ENCODE data around the gene CDS2. TPM values are rescaled to one million over a fixed set of nuclear protein-coding genes. Genes with fewer than 3 reads are reported as not detected.
A peak's percentile ranks its signal among the peaks of the same experiment; 100 is the strongest.

Gene CDS2
- total RNA-seq, 1 donor from 2014 or later: 23.4 TPM

DNA sequence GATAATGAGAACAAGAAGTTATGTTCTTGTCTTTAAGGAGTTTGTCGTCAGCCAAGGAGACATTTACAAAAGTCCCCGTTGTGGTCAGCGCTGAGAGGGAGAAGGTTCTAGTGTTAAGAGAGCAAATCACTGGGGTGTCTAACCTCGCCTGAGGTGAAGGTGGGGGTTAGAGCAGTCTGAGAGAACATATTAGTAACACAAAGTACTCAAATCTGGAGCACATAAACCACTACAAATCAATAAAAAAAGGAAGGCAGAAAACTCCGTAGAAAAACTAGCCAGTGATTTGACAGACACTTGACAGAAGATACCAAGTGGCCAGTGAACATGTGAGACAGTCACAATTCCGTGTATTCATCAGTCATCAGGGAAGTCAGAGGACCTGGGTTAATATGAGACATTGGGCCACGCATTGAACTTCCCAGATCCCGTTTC lies 45.4 kb downstream of the CDS2 start:
- peaks cover 6% of the 10 kb centered on the region for H3K36me3 ChIP-seq (ENCODE audit: control insufficient read depth, insufficient read depth, low read length)
- no peak for DNase-seq (ENCODE audit: low read depth)
- FAIRE-seq: no peak

GRCh38 chr20:5172903-5173463 lies 46.2 kb downstream of the CDS2 start:
- DNase-seq (ENCODE audit: low read depth) (no peak), FAIRE-seq (peak; percentile 55)
- H3K36me3 ChIP-seq (ENCODE audit: control insufficient read depth, insufficient read depth, low read length): peaks cover 6% of the 10 kb centered on the region
- H3K4me3 ChIP-seq (ENCODE audit: low read depth, low read length): no peak overlapping the region
- no peaks in the 10 kb centered on the region for H3K27me3 ChIP-seq (ENCODE audit: control insufficient read depth, insufficient read depth, low read length)
- TF ChIP-seq, protein P1, sequence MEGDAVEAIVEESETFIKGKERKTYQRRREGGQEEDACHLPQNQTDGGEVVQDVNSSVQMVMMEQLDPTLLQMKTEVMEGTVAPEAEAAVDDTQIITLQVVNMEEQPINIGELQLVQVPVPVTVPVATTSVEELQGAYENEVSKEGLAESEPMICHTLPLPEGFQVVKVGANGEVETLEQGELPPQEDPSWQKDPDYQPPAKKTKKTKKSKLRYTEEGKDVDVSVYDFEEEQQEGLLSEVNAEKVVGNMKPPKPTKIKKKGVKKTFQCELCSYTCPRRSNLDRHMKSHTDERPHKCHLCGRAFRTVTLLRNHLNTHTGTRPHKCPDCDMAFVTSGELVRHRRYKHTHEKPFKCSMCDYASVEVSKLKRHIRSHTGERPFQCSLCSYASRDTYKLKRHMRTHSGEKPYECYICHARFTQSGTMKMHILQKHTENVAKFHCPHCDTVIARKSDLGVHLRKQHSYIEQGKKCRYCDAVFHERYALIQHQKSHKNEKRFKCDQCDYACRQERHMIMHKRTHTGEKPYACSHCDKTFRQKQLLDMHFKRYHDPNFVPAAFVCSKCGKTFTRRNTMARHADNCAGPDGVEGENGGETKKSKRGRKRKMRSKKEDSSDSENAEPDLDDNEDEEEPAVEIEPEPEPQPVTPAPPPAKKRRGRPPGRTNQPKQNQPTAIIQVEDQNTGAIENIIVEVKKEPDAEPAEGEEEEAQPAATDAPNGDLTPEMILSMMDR (IDR thresholded peaks at IDR 0.05; ENCODE audit: insufficient read depth, low read length, severe bottlenecking): no peak

More for the DNA sequence above, 45.4 kb downstream of the CDS2 start:
- no peak overlapping the region for H3K4me3 ChIP-seq (ENCODE audit: low read depth, low read length)
- TF ChIP-seq, protein P1 (IDR thresholded peaks at IDR 0.05; ENCODE audit: insufficient read depth, low read length, severe bottlenecking): no peak
- H3K27me3 ChIP-seq (ENCODE audit: control insufficient read depth, insufficient read depth, low read length): no peaks in the 10 kb centered on the region

DNA sequence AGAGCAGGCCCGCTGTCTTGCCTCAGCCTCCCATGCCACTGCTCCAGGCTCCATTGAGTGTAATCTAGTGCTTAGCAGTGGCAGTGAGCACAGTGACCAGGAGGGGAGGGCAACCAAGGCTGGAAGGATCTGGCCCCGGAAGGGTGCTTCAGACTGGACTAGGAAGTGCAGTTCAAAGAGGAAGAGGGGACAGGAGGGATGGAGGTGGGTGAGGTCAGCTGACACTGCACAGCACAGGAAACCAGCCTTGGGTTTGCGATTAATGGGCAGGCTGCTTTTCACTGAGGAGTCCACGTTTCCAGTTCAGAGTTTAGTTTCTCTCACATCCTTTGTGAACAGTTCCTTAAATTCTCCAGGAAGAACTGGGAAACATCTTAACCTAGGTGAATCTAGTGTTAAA lies 46.9 kb downstream of the CDS2 start:
- TF ChIP-seq, protein P1 (IDR thresholded peaks at IDR 0.05; ENCODE audit: insufficient read depth, low read length, severe bottlenecking): no peak
- no peaks in the 10 kb centered on the region for H3K27me3 ChIP-seq (ENCODE audit: control insufficient read depth, insufficient read depth, low read length)
- peaks cover 6% of the 10 kb centered on the region for H3K36me3 ChIP-seq (ENCODE audit: control insufficient read depth, insufficient read depth, low read length)
- no peak overlapping the region for H3K4me3 ChIP-seq (ENCODE audit: low read depth, low read length)
- FAIRE-seq (no peak), DNase-seq (ENCODE audit: low read depth) (no peak)

GRCh38 chr20:5177071-5177470 lies 50.3 kb downstream of the CDS2 start:
- DNase-seq (ENCODE audit: low read depth) (no peak), FAIRE-seq (peak; percentile 32)
- Histone ChIP-seq H3K4me3 (ENCODE audit: low read depth, low read length) (no peak overlapping the region), H3K27me3 (ENCODE audit: control insufficient read depth, insufficient read depth, low read length) (no peaks in the 10 kb centered on the region), H3K36me3 (ENCODE audit: control insufficient read depth, insufficient read depth, low read length) (peaks cover 1% of the 10 kb centered on the region)
- TF ChIP-seq, protein P1 (IDR thresholded peaks at IDR 0.05; ENCODE audit: insufficient read depth, low read length, severe bottlenecking): no peak

DNA sequence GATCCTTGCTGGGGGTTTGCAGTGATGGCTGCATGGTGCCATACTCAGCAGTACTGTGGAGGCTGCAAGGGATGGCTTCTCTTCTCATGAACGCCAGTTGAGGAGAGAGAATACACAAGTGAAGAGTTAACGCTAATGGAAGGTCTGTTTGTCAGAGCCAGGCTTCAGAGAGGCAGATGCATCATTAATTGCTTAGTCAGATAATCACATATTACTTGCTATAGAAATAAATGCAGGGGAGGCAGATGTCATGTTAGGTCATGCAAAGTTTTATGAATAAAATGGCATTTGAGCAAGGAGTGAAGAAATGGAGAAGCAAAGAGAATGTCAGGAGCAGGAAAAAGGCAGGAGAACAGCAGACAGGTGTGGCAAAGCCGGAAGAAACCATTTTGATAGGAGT lies 51.2 kb downstream of the CDS2 start:
- TF ChIP-seq, protein P1 (IDR thresholded peaks at IDR 0.05; ENCODE audit: insufficient read depth, low read length, severe bottlenecking): no peak
- DNase-seq (ENCODE audit: low read depth): no peak
- no peaks in the 10 kb centered on the region for H3K27me3 ChIP-seq (ENCODE audit: control insufficient read depth, insufficient read depth, low read length)
- H3K36me3 ChIP-seq (ENCODE audit: control insufficient read depth, insufficient read depth, low read length): peaks cover 3% of the 10 kb centered on the region
- H3K4me3 ChIP-seq (ENCODE audit: low read depth, low read length): no peak overlapping the region
- no peak for FAIRE-seq

GRCh38 chr20:5180421-5180820 lies 53.6 kb downstream of the CDS2 start:
- DNase-seq (ENCODE audit: low read depth) (no peak), FAIRE-seq (no peak)
- no peaks in the 10 kb centered on the region for H3K27me3 ChIP-seq (ENCODE audit: control insufficient read depth, insufficient read depth, low read length)
- TF ChIP-seq, protein P1 (IDR thresholded peaks at IDR 0.05; ENCODE audit: insufficient read depth, low read length, severe bottlenecking): no peak
- H3K36me3 ChIP-seq (ENCODE audit: control insufficient read depth, insufficient read depth, low read length): peaks cover 2% of the 10 kb centered on the region
- H3K4me3 ChIP-seq (ENCODE audit: low read depth, low read length): no peak overlapping the region
